ENCODE data around the gene PCDHA4. TPM values are rescaled to one million over a fixed set of nuclear protein-coding genes. Genes with fewer than 3 reads are reported as not detected.
"Not testable (repeated sequence)": the region's sequence is repeated elsewhere in the genome, so short reads cannot be mapped to it uniquely, and the experiment has no call there.

The PCDHA4 gene
- total and polyA plus RNA-seq, 3 donors from 2014 or later: 1.3 to 4.5 (median 3.4) TPM

- no peaks in the 10 kb centered on the region for H3K4me1 ChIP-seq
- H3K4me3 ChIP-seq: no peak overlapping the region
- no peaks in the 10 kb centered on the region for H3K27me3 ChIP-seq
- H3K9me3 ChIP-seq: no peaks in the 10 kb centered on the region
- intact Hi-C loops (cut with DNase I; ENCODE audit: low total_unique reads): no loop called here
- DNase-seq: no peak
- no peak for TF ChIP-seq POLR2A (IDR thresholded peaks at IDR 0.05)
- TF ChIP-seq, protein P1, sequence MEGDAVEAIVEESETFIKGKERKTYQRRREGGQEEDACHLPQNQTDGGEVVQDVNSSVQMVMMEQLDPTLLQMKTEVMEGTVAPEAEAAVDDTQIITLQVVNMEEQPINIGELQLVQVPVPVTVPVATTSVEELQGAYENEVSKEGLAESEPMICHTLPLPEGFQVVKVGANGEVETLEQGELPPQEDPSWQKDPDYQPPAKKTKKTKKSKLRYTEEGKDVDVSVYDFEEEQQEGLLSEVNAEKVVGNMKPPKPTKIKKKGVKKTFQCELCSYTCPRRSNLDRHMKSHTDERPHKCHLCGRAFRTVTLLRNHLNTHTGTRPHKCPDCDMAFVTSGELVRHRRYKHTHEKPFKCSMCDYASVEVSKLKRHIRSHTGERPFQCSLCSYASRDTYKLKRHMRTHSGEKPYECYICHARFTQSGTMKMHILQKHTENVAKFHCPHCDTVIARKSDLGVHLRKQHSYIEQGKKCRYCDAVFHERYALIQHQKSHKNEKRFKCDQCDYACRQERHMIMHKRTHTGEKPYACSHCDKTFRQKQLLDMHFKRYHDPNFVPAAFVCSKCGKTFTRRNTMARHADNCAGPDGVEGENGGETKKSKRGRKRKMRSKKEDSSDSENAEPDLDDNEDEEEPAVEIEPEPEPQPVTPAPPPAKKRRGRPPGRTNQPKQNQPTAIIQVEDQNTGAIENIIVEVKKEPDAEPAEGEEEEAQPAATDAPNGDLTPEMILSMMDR (IDR thresholded peaks at IDR 0.05): no peak
- H3K36me3 ChIP-seq (ENCODE audit: low read depth, missing control alignments): no peaks in the 10 kb centered on the region
- WGBS, 2 donors: 26% methylated on average over 52 of the region's 53 CpGs; no CpG with 5 or more reads in 1 of the 2 donors
- H3K27ac ChIP-seq: no peak overlapping the region
Observed at GRCh38 chr5:140802781-140803271, 4.0 kb upstream of the PCDHA4 start.

GRCh38 chr5:140808241-140808888, 1.5 kb downstream of the PCDHA4 start:
- intact Hi-C loops (cut with DNase I; ENCODE audit: low total_unique reads); H3K36me3 ChIP-seq (ENCODE audit: low read depth, missing control alignments); H3K27ac ChIP-seq; H3K4me3 ChIP-seq; DNase-seq; H3K9me3 ChIP-seq; H3K4me1 ChIP-seq; H3K27me3 ChIP-seq: not testable (repeated sequence)
- 44 to 58% methylated on average over 53 to 62 of the region's 62 CpGs for WGBS, 2 donors

GRCh38 chr5:140808889-140809291, 2.0 kb downstream of the PCDHA4 start:
- H3K27me3 ChIP-seq: no peaks in the 10 kb centered on the region
- no peak for DNase-seq
- 51 to 57% methylated on average over 18 to 41 of the region's 43 CpGs for WGBS, 2 donors
- TF ChIP-seq, protein P1 (IDR thresholded peaks at IDR 0.05): no peak
- TF ChIP-seq POLR2A (IDR thresholded peaks at IDR 0.05): no peak
- intact Hi-C loops (cut with DNase I; ENCODE audit: low total_unique reads): no loop called here
- no peak overlapping the region for H3K4me3 ChIP-seq
- no peak overlapping the region for H3K27ac ChIP-seq
- H3K4me1 ChIP-seq: no peaks in the 10 kb centered on the region
- no peaks in the 10 kb centered on the region for H3K9me3 ChIP-seq
- no peaks in the 10 kb centered on the region for H3K36me3 ChIP-seq (ENCODE audit: low read depth, missing control alignments)

DNA sequence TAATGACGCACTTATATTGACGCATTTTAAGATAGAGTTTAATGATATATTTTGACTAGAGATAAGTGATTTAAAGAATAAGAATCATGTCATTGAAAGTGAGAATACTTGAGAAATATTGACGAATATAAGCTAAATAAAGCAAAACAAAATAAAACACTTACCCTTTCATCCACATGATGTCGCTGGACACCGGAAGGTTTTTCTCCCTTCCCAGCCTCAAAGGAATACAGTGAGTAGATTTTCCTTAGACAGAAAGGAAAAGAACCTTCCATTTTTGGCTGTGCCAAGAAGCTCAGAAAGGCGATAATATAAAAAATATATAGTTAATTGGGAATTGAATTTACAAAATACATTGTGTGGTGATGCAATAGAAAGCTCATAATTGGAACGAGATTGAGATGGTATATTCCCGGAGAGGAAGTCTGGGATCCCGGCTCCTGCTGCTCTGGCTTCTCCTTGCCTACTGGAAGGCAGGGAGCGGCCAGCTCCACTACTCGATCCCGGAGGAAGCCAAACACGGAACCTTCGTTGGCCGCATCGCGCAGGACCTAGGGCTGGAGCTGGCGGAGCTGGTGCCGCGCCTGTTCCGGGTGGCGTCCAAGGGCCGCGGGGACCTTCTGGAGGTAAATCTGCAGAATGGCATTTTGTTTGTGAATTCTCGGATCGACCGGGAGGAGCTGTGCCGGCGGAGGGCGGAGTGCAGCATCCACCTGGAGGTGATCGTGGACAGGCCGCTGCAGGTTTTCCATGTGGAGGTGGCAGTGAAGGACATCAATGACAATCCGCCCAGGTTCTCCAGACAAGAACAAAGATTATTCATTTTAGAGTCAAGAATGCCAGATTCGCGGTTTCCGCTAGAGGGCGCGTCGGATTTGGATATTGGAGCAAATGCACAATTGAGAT, 14.8 kb downstream of the PCDHA4 start, which contains the start of gene PCDHA5:
Gene PCDHA5 (plus strand): TSS at position 239 of the 906 bp plus-strand sequence.
- Histone ChIP-seq H3K9me3 (no peaks in the 10 kb centered on the region), H3K4me1 (no peaks in the 10 kb centered on the region), H3K4me3 (peak within 1 kb of the TSS in 1 of 2 donors; percentile 39), H3K27me3 (no peaks in the 10 kb centered on the region), H3K36me3 (ENCODE audit: low read depth, missing control alignments) (no peaks in the 10 kb centered on the region), H3K27ac (no peak within 1 kb of the TSS)
- TF ChIP-seq POLR2A (IDR thresholded peaks at IDR 0.05): no peak
- TF ChIP-seq, protein P1 (IDR thresholded peaks at IDR 0.05): peak in 2 of 3 experiments; percentile 43 to 47
- DNase-seq: peak; percentile 78
- intact Hi-C loops (cut with DNase I; ENCODE audit: low total_unique reads): no loop called here
- 15 to 19% methylated on average over 39 of the region's 39 CpGs for WGBS, 2 donors

- no peaks in the 10 kb centered on the region for H3K27me3 ChIP-seq
- 19 to 21% methylated on average over 6 of the region's 6 CpGs for WGBS, 2 donors
- no peaks in the 10 kb centered on the region for H3K4me1 ChIP-seq
- no peaks in the 10 kb centered on the region for H3K36me3 ChIP-seq (ENCODE audit: low read depth, missing control alignments)
- H3K9me3 ChIP-seq: no peaks in the 10 kb centered on the region
- TF ChIP-seq, protein P1 (IDR thresholded peaks at IDR 0.05): no peak
- TF ChIP-seq POLR2A (IDR thresholded peaks at IDR 0.05): no peak
- DNase-seq: no peak
- intact Hi-C loops (cut with DNase I; ENCODE audit: low total_unique reads): no loop called here
- no peak overlapping the region for H3K27ac ChIP-seq
- H3K4me3 ChIP-seq: peak overlapping the region in 1 of 2 donors; percentile 39
Observed at GRCh38 chr5:140822281-140822629, 15.4 kb downstream of the PCDHA4 start.

- H3K27me3 ChIP-seq; intact Hi-C loops (cut with DNase I; ENCODE audit: low total_unique reads); H3K4me3 ChIP-seq; H3K36me3 ChIP-seq (ENCODE audit: low read depth, missing control alignments); H3K27ac ChIP-seq; H3K4me1 ChIP-seq; H3K9me3 ChIP-seq; DNase-seq: not testable (repeated sequence)
- WGBS, 2 donors: 38 to 42% methylated on average over 11 to 48 of the region's 48 CpGs
Observed at GRCh38 chr5:140822969-140823368, 16.1 kb downstream of the PCDHA4 start.

All from testis (tissue), 3 donors.